HG02938 (cell line): ENCODE measurements around the gene APOL4.
"Not testable (repeated sequence)": the region's sequence is repeated elsewhere in the genome, so short reads cannot be mapped to it uniquely, and the experiment has no call there.

Experiments used
- ATAC-seq: cut with Tn5 transposase; IDR thresholded peaks from one replicate; pipeline ENCODE4 v1.9.1; 2021; ENCODE audit warnings: mild to moderate bottlenecking, moderate library complexity; ENCODE audit not compliant: unreplicated experiment

The APOL4 gene

DNA sequence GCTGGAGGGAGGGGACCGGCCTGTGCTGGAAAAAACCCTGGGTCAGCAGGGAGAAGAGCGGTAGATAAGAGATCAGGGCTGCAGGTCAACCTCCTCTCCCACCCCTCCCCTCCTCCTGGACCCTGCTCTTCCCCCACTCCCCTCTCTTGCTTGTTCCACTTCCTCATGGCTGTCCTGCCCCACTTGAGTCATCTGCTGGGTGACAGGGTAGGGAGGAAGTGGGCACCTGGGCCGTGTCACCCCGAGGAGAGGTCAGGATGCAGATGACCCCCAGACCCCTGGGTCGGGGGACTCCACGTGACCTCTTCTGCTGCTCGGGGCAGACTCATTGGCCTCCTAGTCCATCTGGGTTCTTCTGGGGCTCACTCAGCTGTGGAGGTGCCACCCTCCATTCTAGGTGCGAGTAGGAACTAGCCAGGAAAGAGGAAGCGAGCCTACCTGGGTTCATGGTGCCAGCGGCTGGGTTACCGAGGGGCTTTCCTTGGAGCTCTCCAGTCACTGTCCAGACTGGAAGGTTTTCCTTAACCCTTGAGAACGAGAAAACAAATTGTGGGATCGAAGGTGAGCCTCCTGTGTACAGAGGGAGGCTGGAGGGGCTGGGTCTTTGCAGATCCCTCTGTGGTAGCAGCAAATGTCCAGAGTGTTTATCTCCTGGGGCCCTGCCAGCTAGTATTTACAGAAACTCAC, 31.2 kb upstream of the APOL4 start:
- ATAC-seq: no peak

- ATAC-seq: not testable (repeated sequence)
These were observed 29.4 kb upstream of the APOL4 start for GRCh38 chr22:36231051-36231450.

DNA sequence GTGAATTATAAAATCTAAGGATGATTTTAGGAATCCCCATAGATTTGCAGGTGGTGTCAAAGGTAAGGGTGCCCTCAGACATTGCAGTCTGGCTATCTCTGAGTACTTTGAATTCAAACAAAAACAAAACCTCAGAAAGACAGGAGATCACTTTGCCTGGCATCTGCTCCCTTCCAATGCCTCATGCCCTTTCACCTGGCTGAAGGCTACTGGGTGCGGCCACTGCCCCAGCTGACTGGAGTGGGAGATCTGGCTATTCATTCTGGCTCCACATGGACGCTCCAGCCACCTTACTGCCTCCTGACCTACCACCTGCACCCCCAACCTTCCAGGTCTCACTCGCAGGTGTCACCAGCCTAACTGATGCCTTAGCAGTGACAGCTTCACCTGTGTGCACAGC, 28.0 kb upstream of the APOL4 start:
- ATAC-seq: not testable (repeated sequence)

DNA sequence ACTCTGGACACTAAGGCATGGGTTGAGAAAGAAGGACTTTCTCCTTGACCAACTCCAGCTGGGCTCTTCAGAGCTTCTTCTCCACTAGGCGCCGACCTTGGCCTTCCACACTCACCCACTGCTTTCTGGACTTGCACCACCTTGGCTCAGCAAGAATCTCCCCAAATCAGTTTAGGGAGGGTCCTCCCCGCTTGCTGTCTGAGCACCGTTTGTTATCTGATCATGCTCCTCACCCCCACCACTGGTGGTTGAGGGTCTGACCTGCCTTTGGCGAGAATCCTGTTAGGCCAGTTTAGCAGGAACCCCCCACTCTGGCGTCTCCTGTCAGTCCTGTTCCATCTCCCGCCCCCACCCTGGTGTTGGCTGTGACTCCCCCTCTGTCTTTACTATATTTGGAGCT, 27.3 kb upstream of the APOL4 start:
- no peak for ATAC-seq

DNA sequence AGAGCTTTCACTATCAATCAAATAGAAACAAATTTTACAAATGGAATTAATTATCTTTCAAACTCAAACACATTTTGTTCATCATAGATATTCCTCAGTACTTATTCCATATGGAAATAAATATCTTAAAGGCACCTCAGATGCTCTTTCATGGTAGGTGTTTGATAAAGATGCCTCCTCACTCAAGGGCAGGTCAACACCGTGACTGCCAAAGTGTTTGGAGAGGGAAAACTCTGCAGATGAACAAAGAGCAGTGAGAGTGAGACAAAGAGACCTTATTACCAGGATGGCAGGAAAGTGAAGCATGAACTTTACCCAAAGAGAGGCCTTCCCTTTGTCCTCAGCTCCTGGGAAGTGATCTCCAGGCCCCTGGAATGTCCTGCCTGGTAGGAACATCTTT, 26.8 kb upstream of the APOL4 start:
- not testable (repeated sequence) for ATAC-seq

GRCh38 chr22:36227806-36228205, 26.2 kb upstream of the APOL4 start:
- no peak for ATAC-seq

DNA sequence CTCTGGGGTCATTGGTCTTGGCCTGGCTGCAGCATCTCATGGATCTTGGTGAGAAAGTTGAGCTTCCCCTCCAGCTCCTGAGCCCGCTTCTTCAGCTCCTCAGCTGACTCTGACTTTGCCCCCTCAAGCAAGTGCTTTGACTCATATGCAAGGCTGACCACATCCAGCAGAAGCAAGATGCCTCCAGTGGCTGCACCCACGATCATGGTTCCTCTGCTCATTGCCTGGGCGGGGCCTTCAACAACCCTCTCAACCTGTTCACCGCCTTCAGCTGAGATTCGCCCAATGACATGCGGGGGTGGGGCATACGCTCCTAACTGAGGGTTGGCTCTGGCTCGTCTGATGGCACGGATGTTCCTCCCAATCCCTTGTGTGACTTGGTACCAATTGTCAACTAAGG, 25.8 kb upstream of the APOL4 start:
- no peak for ATAC-seq

DNA sequence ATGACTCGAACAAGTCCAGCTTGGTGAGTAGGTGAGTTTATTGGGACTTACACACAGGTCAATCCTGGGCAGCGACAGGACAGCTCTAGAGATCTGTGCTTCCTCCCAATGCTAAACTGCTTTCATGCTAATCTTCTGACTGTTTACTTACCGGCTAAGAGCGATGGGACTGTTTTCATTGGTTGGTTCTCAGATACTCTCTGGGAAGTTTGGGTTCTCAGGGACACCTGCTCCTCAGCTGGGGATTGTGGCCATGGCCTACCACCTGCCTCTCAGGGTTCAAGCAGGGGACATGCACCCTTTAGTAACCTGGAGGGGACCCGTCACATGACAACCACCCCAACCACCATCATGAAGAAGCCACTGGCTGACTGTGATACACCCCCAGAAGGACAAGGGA, 24.6 kb upstream of the APOL4 start:
- ATAC-seq: no peak

- ATAC-seq: no peak
These were observed 23.8 kb upstream of the APOL4 start for GRCh38 chr22:36225333-36225922.

GRCh38 chr22:36224245-36224644, 22.6 kb upstream of the APOL4 start:
- ATAC-seq: no peak

- ATAC-seq: no peak
These were observed 21.9 kb upstream of the APOL4 start for GRCh38 chr22:36223504-36223903.

GRCh38 chr22:36222887-36223450, 21.4 kb upstream of the APOL4 start:
- no peak for ATAC-seq

DNA sequence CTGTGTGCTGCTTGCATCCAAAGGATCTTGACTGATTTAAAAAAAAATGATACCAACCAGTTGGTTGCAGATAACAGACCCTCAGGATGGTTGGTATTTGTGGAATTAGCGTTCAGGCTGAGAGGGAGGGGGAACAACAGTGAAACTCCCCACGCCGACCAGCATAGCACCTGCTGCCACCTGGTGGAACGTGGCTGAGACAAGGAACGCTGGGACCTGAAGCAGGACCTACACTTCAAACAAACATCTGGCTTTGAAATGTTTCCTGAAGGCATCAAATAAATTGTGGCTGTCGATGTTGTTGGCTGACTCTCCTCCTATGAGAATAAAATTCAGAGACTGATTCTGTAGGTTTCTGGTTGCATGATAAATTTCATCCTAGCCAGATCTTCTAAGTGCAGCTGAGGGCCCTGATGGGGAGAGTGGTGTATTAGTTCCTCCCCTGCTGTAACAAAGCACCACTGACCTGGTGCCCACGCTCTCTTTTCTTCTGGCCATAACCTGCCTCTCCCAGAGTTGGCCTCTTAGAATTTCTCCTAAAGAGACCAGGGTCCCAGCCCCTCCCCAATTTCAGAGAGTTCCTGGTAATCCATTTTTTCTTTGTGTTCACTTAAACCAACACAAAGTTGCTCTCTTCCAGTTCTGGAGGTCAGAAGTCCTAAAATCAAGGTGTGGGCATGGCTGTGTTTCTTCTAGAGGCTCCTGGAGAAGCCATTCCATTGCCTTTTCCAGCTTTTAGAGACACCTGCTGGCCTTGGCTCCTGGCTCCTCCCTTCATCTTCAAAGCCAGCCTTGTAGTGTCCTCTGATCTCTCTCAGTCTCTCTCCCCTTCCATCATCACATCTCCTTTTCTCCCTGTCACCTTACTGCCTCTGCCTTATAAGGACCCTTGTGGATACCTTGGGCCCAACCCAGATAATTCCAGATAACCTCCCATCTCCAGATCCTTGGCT, 20.5 kb upstream of the APOL4 start:
- ATAC-seq: no peak

DNA sequence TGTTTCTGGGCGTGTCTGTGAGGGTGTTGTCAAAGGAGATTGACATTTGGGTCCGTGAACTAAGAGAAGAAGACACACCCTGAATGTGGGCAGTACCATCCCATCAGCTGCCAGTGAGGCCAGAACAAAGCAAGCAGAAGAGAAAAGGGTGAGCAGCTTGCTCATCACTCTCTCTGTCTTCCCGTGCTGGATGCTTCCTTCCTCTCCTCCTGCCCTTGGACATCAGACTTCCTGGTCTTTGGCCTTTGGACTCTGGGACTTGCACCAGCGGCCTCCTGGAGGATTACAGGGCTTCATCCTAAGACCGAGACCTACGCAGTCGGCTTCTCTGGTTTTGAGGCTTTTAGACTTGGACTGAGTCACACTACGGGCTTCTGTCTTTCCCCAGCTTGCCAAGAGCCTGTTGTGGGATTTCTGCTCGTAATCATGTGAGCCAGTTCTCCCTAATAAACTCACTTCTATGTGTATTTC, 18.9 kb upstream of the APOL4 start:
- ATAC-seq: no peak

DNA sequence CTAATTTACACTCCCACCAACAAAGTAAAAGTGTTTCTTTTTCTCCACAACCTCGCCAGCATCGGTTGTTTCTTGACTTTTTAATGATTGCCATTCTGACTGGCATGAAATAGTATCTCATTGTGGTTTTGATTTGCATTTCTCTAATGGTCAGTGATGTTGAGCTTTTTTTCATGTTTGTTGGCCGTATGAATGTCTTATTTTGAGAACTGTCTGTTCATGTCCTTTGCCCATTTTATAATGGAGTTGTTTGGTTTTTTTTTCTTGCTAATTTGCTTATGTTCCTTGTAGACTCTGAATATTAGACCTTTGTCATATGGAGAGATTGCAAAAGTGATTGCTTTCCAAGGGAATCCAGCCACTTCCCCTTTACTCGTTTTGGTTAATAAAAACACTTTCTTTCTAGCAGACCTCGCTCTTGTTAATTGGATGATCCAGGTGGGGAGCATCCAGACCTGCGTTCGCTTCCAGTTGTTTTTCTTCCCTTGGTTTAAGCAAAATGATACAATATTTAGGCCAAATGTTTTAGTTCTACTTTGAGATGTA, 17.1 kb upstream of the APOL4 start:
- ATAC-seq: no peak

- ATAC-seq: no peak
These were observed 14.4 kb upstream of the APOL4 start for GRCh38 chr22:36215981-36216380.

DNA sequence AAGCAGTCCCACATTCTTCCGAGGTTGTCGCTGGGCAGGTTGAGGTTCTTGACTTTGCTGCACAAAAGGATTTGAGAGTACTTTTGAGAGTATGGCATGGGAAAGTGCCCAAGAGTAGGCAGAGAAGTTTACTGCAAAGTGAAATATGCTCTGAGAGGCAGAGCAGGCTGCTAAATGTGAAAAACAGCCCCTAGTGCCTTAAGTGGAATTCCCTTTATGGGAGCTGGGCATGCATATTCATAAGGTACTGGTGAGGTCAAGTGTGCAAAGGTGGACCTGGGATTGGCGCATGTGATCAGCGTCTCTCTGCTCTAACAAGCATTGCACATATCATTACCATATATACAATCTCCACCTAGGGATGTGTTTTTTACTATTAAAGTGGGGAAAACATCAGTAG, 12.0 kb upstream of the APOL4 start:
- no peak for ATAC-seq

DNA sequence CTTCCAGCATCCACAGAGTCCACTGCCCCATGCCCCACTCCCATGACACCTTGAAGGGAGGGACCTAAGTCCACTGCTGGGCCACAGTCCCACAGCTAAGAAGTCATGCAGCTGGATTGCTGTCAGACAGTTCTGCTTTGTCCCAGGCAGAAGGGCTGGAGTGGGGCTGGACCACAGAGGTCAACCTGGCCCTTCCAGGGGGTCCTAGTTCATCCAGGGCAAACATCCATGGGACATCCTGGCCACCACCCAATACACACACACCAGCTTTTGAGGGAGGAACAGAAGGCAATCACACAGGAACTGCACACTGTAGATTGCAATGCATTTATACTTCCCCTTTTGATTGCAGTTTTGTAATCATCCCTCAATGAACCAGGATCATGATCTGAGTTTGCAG, 11.3 kb upstream of the APOL4 start:
- ATAC-seq: no peak

DNA sequence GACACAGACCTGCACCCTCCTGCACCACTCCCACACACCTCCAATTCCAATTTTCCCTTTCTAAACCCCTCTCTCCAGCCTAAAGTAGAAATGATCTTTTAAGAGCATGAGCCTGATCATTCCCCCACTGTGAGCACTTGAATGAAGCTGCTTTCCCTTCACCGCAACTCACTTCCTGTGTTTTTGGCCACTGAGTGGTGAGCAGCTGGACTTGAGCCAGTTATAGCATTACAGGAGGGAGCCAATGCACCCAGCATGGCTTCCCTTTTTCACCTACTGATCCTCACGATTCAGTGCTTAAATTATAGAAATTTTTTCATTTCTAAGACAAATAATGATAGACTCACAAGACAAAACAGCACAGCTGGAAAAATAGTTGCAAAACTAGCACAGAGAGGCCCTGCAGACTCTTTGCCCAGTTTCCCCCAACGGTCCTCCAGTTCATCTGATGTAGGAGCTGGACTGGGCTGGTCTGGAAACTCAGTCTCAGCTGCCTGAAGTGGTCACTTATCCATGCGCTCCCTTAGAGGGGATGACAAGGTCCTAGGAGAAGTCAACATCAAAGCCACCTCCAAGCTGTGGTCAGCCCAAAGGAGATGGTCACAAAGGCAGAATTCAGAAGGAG, 9.7 kb upstream of the APOL4 start:
- ATAC-seq: no peak

DNA sequence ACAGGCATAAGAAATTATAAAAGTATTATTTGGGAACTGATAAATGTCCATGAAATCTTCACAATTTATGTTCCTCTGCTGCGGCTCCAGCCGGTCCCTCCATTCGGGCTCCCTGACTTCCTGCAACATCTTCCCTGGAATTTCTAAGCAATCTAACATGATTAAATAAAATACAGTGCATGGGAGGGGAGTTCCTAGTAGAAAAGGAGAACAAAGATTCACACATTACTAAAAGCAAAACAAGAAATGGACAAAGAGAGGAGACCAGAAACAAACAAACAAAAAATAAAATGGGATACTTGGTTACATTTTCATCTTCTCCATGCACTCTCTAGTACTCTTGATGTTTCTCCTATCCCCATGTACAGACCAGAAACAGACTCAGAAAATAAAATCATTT, 8.6 kb upstream of the APOL4 start:
- no peak for ATAC-seq

GRCh38 chr22:36209488-36209908, 7.9 kb upstream of the APOL4 start:
- ATAC-seq: not testable (repeated sequence)
